HG02870 (cell line): ENCODE measurements around the gene ABCC6.

Experiments used
- ATAC-seq: cut with Tn5 transposase; IDR thresholded peaks from one replicate; pipeline ENCODE4 v1.9.1; 2021; ENCODE audit warnings: mild to moderate bottlenecking, moderate library complexity; ENCODE audit not compliant: unreplicated experiment

The ABCC6 gene

DNA sequence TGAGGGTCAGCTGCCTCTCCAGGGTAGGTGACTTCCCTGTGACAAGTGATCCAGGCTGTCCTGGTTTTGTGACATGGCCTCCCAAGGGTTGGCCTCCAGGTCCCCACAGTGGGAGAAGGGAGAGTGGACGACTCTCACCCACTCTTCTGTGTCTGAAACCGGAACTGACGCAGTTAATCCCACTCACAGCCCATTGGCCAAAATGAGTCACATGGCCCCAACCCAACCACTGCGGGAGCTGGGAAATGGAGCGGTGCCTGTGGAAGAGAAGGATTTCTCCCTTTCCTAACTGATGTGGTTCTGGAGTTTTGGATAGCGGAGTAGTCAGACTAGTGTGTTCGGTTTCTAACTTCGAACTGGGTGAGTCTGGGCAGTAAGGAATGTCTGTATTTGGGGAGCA lies 79.4 kb downstream of the ABCC6 start:
- no peak for ATAC-seq

DNA sequence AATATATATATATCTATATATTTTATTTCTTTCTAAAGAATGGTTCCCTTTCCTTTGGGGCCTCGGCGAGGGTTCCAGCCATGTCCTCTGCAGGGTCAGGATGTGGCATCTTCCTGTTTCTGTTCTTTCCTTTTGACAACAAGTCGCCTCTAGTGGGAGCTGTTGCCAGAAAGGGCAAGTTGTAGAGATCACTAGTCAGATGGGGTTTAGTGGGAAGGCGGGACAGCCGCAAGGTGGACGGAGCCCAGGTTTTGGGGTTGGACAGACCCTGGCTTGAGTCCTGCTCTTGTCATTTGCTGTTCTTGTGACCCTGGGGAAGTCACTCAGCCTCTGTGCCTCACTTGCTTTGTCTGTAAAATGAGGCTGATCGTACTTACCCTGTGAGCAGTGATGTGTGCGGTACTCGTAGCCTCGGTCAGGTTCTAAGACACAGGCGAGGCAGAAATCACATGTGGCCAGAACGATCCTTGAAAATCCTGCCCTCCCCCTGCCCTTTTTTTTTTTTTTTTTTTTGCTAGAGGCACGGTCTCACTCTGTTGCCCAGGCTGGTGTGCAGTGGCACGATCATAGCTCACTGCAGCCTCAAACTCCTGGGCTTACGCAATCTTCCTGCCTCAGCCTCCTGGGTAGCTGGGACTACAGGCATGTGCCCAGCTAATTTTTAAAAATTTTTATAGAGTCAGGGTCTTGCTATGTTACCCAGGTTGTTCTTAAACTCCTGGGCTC lies 80.1 kb downstream of the ABCC6 start:
- ATAC-seq: no peak

DNA sequence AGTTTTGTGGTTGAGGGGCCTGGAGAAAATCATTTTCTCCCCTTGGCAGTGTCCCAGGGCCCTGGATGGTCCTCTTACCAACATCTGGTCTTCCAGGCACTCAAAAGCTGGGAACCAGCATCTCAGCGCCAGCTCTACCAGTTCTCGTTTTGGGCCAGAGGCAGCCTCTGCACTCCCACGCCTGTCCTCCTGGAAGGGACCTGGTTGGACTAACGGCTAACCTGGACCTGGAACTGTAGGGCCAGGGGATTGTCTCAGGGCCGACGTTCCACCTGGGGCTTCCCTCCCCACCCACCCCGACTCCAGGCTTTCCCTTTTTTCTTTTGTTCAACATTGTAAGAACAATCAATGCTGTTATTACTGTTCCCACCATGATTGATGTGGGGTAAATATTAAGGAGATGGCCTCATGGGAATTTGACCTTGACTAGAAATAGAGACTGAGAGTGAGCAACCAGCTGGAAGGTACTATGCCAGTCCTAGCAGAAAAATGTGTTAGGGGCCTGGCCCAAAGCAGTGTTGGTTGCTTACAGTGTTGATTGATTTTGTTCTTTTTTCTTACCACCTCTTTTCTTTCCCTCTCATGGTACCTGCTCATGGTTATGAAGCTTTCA lies 81.4 kb downstream of the ABCC6 start:
- no peak for ATAC-seq

DNA sequence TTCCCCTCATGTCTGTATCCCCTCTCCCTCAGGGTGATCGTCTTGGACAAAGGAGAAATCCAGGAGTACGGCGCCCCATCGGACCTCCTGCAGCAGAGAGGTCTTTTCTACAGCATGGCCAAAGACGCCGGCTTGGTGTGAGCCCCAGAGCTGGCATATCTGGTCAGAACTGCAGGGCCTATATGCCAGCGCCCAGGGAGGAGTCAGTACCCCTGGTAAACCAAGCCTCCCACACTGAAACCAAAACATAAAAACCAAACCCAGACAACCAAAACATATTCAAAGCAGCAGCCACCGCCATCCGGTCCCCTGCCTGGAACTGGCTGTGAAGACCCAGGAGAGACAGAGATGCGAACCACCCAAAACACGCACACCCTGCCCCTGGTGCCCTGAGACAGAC lies 82.2 kb downstream of the ABCC6 start:
- no peak for ATAC-seq

DNA sequence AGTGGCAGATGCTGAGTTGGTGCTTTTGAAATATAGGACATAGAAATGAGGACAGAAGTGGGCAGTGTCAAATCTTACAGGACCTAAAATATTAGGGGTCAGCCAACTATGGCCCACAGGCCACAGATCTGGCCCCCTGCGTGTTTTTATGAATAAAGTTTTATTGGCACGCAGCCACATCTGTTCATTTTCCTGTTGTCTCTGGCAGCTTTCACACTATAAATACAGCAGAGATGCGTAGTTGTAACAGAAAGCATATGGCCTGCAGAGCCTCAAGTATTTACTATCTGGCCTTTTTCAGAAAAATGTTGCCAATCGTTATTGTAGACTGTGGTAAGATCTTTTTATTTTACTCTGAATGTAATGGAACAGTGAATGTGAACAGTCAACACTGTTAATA lies 82.8 kb downstream of the ABCC6 start:
- no peak for ATAC-seq

GRCh38 chr16:16139806-16140205 lies 83.5 kb downstream of the ABCC6 start:
- ATAC-seq: no peak

DNA sequence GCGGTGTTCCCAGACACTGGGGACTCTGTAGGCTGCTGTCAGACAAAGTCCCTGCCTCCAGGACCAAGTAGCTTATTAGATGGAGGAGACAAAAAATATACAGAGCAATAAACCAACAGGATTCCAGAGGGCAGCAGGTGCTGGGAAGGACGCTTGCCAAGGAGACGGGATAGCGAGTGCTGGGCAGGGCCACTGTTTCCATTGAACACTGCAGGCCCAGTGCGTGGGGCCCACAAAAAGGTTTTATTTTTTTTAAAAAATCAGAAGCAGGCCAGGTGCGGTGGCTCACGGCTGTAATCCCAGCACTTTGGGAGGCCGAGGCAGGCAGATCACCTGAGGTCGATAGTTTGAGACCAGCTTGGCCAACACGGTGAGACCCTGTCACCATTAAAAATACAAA lies 84.2 kb downstream of the ABCC6 start:
- no peak for ATAC-seq

GRCh38 chr16:16138034-16138635 lies 85.2 kb downstream of the ABCC6 start:
- no peak for ATAC-seq

DNA sequence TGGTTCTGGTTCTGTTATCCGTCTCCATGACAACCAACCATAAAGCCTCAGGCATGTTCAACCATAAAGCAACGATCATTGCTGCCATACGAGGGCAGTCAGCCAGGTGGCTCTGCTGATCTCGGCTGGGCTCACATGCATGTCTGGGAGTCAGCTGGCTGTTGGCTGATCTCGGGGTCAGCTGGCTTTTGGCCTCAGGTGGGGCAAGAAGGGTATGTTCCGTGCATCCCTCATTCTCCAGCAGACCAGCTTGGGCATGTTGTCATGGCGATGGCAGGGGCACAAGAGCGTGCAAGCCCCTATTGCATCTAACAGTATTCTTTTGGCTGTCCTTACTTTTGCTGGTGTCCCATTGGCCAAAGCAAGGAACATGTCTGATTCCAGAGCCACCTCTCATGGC lies 86.2 kb downstream of the ABCC6 start:
- ATAC-seq: no peak

- no peak for ATAC-seq
Observed at GRCh38 chr16:16136588-16136987, 86.7 kb downstream of the ABCC6 start.

GRCh38 chr16:16133943-16134604 lies 89.2 kb downstream of the ABCC6 start:
- ATAC-seq: no peak

- no peak for ATAC-seq
Observed at GRCh38 chr16:16131659-16132058, 91.6 kb downstream of the ABCC6 start.

DNA sequence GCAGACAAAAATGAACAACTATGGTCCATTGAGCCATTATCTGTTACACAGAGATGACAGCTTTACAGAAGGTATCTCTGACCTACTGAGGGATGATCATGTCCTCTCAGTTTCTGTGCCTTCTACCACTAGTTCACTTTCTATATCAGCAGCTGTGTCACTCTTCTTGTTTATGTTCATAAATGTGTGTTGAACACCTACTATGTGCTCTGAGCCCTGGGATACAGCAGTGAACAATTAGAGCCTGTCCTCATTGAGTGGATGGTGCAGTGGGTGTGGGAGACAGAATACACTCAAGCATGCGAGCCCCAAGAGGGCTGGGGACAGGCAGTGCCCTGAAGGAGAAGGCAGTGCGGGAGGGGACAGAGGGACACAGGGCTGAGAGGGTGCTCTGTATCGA lies 92.1 kb downstream of the ABCC6 start:
- ATAC-seq: no peak

DNA sequence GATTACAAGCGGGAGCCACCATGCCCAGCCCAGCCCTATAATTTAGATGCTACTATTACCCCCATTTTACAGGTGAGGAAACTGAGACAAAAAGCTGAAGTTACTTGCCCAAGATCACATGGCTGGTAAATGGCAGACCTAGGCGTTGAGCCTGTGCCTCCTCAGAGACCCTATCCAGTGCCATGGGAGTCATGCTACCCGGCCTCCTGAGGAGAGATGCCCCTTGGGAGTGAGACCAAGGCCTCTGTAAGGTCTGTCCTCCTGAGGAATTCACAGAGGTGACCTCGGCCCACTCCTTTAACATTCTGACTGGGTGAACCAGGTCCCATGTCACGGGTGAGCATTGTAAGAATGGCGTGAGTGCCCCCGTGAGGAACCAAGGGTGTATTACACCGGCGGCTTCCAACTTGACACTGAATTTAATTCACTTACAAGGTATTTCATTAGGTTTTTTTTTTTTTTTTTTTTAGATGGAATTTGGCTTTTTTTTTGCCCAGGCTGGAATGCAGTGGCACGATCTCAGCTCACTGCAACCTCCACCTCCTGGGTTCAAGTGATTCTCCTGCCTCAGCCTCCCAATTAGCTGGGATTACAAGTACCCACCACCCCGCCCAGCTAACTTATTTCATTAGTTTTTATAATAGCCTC lies 95.7 kb downstream of the ABCC6 start:
- ATAC-seq: no peak

- ATAC-seq: no peak
Observed at GRCh38 chr16:16126896-16127295, 96.4 kb downstream of the ABCC6 start.

- no peak for ATAC-seq
Observed at GRCh38 chr16:16124974-16125373, 98.3 kb downstream of the ABCC6 start.

- ATAC-seq: no peak
Observed at GRCh38 chr16:16124438-16124837, 98.9 kb downstream of the ABCC6 start.

GRCh38 chr16:16122264-16122663 lies 101.0 kb downstream of the ABCC6 start:
- ATAC-seq: no peak

DNA sequence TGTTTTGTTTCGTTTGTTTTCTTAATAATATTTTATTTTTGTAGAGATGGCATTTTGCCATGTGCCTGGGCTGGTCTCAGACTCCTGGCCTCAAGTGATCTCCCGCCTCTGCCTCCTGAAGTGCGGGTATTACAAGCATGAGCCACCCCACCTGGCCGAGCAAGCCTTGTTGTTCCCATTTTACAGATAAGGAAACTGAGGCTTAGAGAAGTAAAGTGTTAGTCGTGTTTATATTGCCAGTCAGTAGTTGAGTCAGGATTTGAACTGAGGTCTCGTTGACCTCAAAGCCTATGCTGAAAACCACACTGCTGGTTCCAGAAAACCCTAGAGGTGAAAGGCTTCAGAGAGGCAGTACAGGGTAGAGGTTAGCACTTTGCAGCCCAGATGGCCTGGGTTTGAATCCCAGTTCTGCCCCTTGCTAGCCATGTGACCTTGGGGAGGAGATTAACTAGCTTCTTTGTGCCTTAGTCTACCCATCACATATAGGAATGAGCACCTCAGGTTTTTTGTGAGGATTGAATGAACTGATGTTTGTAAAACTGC lies 102.0 kb downstream of the ABCC6 start:
- ATAC-seq: no peak

- no peak for ATAC-seq
Observed at GRCh38 chr16:16120382-16121184, 102.7 kb downstream of the ABCC6 start.
